GM21786 (cell line): Measurements from ENCODE around the gene APLF.
"Not testable (repeated sequence)": the region's sequence is repeated elsewhere in the genome, so short reads cannot be mapped to it uniquely, and the experiment has no call there.

ENCODE experiments used
- ATAC-seq: cut with Tn5 transposase; IDR thresholded peaks from one replicate; pipeline ENCODE4 v1.9.1; 2021; ENCODE audit not compliant: unreplicated experiment

The APLF gene

GRCh38 chr2:68441179-68441993 lies 26.0 kb upstream of the APLF start:
- ATAC-seq: peak; percentile 99

GRCh38 chr2:68441994-68442322 lies 25.4 kb upstream of the APLF start:
- no peak for ATAC-seq

- not testable (repeated sequence) for ATAC-seq
These were observed 21.0 kb upstream of the APLF start for GRCh38 chr2:68446425-68446824.

GRCh38 chr2:68447118-68447517 lies 20.3 kb upstream of the APLF start:
- ATAC-seq: no peak

- ATAC-seq: no peak
These were observed 18.4 kb upstream of the APLF start for GRCh38 chr2:68448671-68449653.

GRCh38 chr2:68452158-68452900 lies 15.1 kb upstream of the APLF start:
- no peak for ATAC-seq

- no peak for ATAC-seq
These were observed 13.5 kb upstream of the APLF start for GRCh38 chr2:68453761-68454360.

- no peak for ATAC-seq
These were observed 12.7 kb upstream of the APLF start for GRCh38 chr2:68454719-68455118.

GRCh38 chr2:68456198-68456597 lies 11.2 kb upstream of the APLF start:
- no peak for ATAC-seq

- ATAC-seq: no peak
These were observed 8.4 kb upstream of the APLF start for GRCh38 chr2:68458981-68459380.

GRCh38 chr2:68463287-68463877 lies 4.0 kb upstream of the APLF start:
- no peak for ATAC-seq

GRCh38 chr2:68464651-68465050 lies 2.7 kb upstream of the APLF start:
- ATAC-seq: no peak

- no peak for ATAC-seq
These were observed 2.1 kb upstream of the APLF start for GRCh38 chr2:68465081-68465916.

- ATAC-seq: no peak
These were observed 1.0 kb upstream of the APLF start for GRCh38 chr2:68466361-68466777.

- ATAC-seq: peak; percentile 17
These were observed 658 bp upstream of the APLF start for GRCh38 chr2:68466778-68467076.

GRCh38 chr2:68468801-68469200 lies 1.4 kb downstream of the APLF start:
- ATAC-seq: no peak

GRCh38 chr2:68469935-68470334 lies 2.5 kb downstream of the APLF start:
- no peak for ATAC-seq

- no peak for ATAC-seq
These were observed 4.0 kb downstream of the APLF start for GRCh38 chr2:68471385-68471784.

GRCh38 chr2:68472796-68473414 lies 5.5 kb downstream of the APLF start:
- ATAC-seq: no peak
